ENCODE measurements around the gene ARHGAP20.

The ARHGAP20 gene

GRCh38 chr11:110599207-110599606 is 113.0 kb downstream of the ARHGAP20 start:
- DNase-seq: no peak

- no peak for DNase-seq
These were observed 113.5 kb downstream of the ARHGAP20 start for GRCh38 chr11:110598725-110599124.

GRCh38 chr11:110587972-110588371 is 124.3 kb downstream of the ARHGAP20 start:
- peak; percentile 33 for DNase-seq

DNA sequence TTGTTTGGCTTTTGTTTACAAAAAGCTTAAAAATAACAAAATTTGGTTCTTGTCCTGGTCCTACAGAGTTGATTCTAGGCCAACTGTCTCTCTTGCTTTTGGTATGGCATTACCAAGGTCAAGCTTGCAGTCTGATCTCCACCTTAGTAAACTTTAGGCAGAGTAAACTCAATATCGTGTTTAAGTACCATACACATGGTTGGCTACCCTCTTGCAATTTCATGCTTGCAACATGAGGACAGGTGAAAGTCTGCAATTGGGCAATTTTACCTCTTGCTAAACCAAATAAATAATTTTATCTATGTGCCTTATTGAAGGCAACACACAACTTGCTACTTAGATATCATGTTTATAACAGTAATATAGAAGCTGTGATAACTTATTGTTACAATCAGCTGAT is 125.1 kb downstream of the ARHGAP20 start:
- no peak for DNase-seq

- no peak for DNase-seq
These were observed 128.1 kb downstream of the ARHGAP20 start for GRCh38 chr11:110584150-110584549.

GRCh38 chr11:110582728-110583432 is 129.4 kb downstream of the ARHGAP20 start:
- no peak for DNase-seq

DNA sequence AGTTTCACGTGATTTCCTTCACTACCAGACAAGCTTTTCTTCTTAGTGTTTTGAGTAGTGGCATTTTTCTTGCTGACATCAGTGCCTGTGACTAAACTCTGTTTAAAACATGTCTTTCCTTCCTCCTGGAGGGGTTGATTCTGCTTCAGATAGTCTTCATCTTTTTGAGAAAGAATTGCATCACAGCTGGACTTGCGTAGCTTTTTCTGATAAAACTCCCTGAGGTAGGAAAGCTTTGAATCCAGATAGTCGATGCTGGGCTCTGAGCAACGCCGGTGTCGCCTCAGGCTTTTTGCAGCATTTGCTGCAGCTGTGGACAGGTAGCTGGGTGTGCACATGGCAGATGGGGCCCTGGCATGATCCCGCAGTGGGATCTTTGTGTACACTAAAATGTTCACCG is 131.7 kb downstream of the ARHGAP20 start:
- no peak for DNase-seq

DNA sequence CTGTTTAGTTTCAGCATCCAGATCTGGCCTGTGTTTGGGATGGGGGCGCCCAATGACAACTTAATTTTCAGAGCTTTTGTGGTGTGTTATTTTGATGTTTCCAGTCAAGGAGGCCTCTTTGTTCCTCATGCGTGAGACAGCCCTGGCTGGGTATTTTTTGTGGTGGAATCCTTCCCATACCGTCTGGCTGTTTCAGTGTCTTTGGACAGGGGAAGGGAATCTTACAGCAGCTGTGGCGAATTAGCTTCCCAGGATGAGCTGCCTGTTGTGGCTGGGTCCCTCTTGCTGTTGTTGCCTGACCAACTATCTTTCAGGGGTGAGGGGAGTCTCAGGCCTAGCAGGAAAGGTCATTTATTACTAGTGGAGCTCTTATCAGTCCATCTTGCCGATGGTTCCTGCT is 138.8 kb downstream of the ARHGAP20 start:
- DNase-seq: no peak

DNA sequence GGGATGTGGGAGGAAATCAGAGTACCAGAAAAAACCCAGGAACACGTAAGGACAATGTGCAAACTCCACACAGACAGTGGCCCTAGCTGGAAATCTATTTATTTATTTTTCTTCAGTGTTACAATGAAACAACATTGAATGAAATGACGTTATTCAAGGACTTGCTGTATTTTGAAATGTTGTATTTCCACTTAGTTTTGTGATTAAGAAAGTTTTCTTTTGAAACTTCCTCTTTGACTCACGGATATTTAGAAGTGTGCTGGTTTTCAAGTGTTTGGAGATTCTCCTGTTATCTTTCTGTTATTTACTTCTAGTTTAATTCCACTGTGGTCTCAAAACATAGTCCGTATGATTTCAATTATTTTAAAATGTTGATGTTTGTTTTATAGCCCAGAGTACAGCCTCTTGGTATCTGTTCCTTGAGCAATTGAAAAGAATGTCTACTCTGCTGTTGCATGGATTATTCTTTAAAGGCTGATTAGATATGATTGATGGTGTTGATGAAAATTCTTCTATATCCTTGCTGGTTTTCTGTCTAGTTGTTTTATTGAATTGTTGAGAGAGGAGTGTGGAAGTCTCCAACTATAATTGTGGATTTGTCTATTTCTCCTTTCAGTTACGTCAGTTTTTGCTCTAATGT is 141.0 kb downstream of the ARHGAP20 start:
- no peak for DNase-seq

DNA sequence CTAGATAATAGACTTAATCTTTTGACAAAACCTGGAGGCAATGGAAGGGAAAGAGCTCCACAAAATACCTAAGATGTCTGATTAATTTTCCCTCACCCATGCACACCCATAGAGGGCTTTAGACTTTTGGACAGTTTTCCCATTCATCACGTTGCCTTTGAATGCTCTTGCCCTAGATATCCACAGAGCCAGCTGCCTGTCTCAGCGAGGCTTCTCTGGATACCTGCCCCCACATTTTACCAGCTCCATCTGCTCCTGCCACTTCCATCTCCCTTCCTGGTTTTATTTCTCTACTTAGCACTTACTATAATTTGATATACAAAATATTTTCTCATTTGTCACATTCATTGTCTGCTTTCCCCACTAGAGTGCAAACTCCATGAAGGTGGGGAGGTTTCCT is 145.7 kb downstream of the ARHGAP20 start:
- DNase-seq: no peak

GRCh38 chr11:110565357-110566336 is 146.6 kb downstream of the ARHGAP20 start:
- peak; percentile 96 for DNase-seq

DNA sequence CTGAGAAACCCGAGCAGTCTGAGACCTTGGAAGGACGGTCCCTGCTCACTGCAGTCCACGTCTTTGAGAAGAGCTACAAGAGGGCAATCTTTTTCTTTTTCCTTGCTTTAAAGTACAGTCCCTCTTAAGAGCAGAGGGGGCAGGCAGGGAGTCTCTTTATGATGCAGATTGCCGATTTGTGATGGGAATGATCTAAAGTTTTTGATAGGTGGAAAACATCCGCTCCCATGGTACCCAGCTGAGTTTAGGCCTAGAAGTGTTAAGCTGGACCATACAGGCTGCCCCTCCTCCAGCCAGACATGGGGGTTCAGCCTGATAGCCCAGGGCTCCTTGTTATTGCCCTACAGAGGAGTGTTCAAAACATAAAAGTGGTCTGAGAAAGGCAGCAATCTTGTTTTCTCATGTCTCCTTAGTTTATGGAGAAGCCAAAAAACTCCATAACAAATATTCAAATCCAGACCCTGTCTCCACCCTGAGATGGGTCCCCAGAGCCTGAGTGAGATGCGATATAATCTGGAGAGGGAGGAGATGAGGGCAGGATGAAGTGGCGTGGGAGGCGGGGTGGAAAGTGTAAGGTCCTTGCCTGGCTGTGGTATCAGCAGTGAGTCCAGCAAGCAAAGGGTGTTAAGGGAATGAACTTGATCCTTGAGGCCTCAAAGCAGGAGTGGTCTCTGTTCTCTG is 147.4 kb downstream of the ARHGAP20 start:
- DNase-seq: no peak

DNA sequence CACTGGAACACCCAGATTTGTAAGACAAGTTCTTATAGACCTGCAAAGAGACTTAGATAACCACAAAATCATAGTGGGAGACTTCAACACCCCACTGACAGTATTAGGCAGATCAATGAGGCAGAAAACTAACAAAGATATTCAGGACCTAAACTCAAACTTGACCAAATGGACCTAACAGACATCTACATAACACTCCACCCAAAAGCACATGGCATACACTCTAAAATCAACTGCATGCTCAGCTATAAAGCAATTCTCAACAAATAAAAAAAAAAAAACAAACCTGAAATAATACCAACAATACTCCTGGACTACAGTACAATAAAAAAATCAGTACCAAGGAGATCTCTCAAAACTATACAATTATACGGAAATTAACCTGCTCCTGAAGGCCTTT is 167.5 kb downstream of the ARHGAP20 start:
- no peak for DNase-seq

DNA sequence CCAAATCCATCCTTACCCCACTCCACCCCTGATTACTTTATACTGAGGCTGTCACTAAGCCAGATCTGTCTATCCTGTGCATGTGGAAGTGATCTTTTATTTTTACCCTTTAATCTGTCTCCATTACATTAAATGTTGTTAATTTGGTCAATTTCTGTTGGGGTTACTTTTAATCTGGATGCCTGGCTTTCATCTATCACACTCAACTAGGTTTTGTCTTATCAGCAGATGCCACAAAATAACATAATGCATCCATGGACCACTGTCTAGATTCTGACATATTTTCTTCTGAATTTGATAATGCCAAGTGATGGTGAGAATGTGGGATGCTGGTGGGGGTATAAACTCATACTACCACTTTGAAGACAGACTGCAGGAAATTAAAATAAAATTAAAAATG is 174.1 kb downstream of the ARHGAP20 start:
- DNase-seq: no peak

DNA sequence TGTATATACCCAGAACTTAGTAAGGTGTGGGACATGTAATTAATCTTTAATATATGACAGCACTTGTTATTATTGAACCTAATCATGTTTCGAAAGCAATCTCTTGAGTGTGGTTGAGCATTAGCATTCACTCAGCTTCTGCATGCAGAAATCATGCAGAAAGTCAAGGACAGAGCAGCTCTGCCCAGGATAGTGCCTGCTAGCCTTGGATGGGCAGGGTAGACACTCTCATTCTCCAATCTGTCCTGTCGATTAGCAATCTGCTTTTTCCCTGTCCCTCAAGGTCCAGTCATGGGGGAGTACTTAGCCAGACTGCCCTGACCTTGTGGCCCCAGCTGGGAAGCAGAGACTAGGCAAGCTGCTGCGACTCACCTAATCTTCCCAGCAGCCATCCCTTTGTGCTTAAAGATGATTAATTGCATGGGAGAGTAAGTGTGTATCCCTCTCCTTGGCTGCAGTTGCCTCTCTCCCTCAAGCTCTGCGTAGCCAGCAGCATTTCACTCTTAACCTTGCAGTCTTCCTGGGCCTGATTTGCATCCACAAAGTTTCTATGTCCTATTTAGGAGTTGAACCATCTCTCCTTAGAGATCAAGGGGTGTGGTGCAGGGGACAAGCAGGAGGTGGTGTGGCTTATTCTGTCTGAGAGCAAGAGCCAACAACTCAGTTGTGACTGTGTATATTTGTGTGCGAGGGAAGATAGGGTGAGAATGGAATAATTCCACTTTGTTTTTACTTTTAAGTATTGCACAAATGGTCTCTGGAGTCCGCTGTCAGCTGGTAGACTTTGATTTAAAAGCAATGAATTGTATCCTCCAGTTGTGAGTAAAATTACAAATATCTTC is 181.1 kb downstream of the ARHGAP20 start:
- no peak for DNase-seq

- DNase-seq: no peak
These were observed 183.2 kb downstream of the ARHGAP20 start for GRCh38 chr11:110529043-110529442.

GRCh38 chr11:110527146-110527545 is 185.1 kb downstream of the ARHGAP20 start:
- DNase-seq: no peak

Data from DMS79 treated with DMSO at 0.1 percent for 48 hours (cell line).